Left ventricle myocardium inferior (tissue), 1 donor: Measurements from ENCODE around the gene CALML6. TPM values are rescaled to one million over a fixed set of nuclear protein-coding genes. Genes with fewer than 3 reads are reported as not detected.

Experiments used
- DNase-seq: peaks from one replicate; pipeline ENCODE4 v3.0.0-alpha.2; 2020
- H3K27ac ChIP-seq: fragments of 200-600 bp; replicated peaks from 2 replicates; pipeline ENCODE4 v1.8.0; 2021
- H3K27me3 ChIP-seq: fragments of 200-600 bp; 2 replicates; pipeline ENCODE4 v1.8.0; 2021; ENCODE audit warnings: low read depth
- H3K36me3 ChIP-seq: fragments of 200-600 bp; 2 replicates; pipeline ENCODE4 v1.8.0; 2021
- H3K4me1 ChIP-seq: fragments of 200-600 bp; 2 replicates; pipeline ENCODE4 v1.8.0; 2021
- H3K4me3 ChIP-seq: fragments of 200-600 bp; 2 replicates; pipeline ENCODE4 v1.8.0; 2021; ENCODE audit warnings: mild to moderate bottlenecking, moderate library complexity
- H3K9me3 ChIP-seq: fragments of 200-600 bp; replicated peaks from 2 replicates; pipeline ENCODE4 v1.8.0; 2021
- CTCF ChIP-seq: fragments of 200-600 bp; IDR thresholded peaks from 2 replicates; pipeline ENCODE4 v1.8.0; 2021; ENCODE audit warnings: antibody characterized with exemption, mild to moderate bottlenecking, borderline replicate concordance
- intact Hi-C: fragments of 100-400 bp; cut with micrococcal nuclease; formaldehyde crosslinking; loops from one replicate; pipeline ENCODE4 v1.11.0; 2022
- total RNA-seq: library from RNA; stranded (reverse); fragmentation: NEBNext Ultra II Directional; extraction: Animal tissue kit (Norgen Biotek cat#: 25700); gene quantifications from one replicate; pipeline ENCODE4 v1.2.1, GENCODE V29; 2021
- donor health status: DM: no; HTN: yes; CAD: no; lungs with severe emphysema.

CALML6 gene
- total RNA-seq, 1 donor from 2014 or later, result not detected

- no peak for DNase-seq
- Histone ChIP-seq H3K4me1 (peaks cover 39% of the 10 kb centered on the region), H3K27ac (no peak overlapping the region), H3K27me3 (no peaks in the 10 kb centered on the region), H3K4me3 (no peak overlapping the region), H3K9me3 (no peaks in the 10 kb centered on the region), H3K36me3 (no peaks in the 10 kb centered on the region)
- no peak for TF ChIP-seq CTCF
- intact Hi-C loops, result no loop called here
Measured at GRCh38 chr1:1910651-1911331, 4.3 kb upstream of the CALML6 start.

DNA sequence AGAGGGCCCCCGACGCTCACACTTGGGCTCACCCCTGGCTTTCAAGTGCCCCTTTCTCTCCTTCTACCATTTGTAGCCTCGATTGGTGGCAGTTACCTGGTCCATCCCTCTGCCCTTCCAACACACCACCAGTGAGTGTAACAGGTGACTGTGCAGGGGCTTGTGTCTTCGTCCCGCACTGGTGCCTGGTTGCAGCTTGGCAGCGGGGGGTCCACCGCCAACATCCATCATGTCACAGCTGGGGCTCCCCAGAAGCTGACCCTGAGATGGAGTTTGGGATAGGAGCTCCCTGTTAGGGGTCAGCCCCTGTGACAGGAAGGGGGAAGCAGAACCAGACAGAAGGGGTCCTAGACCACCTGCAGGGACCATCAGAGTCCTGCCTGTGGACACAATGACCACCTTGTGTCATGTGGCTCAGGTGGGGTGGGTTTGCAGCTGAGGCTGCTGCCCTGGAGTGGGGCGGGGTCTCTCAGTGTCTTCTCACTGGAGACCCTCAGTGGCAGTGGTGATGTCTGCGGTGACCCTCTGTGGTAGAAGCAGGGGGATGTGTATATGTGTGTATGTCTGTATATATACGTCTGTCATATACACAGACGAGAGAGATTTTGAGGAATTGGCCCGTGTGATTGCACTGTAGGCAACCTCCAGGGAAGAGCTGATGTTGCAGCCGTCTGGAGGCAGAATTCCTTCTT is 3.6 kb upstream of the CALML6 start:
- H3K36me3 ChIP-seq, result no peaks in the 10 kb centered on the region
- H3K27me3 ChIP-seq, result no peaks in the 10 kb centered on the region
- DNase-seq, result no peak
- intact Hi-C loops, result no loop called here
- no peak overlapping the region for H3K27ac ChIP-seq
- H3K9me3 ChIP-seq, result no peaks in the 10 kb centered on the region
- H3K4me1 ChIP-seq, result peaks cover 32% of the 10 kb centered on the region
- TF ChIP-seq CTCF, result no peak
- no peak overlapping the region for H3K4me3 ChIP-seq

DNA sequence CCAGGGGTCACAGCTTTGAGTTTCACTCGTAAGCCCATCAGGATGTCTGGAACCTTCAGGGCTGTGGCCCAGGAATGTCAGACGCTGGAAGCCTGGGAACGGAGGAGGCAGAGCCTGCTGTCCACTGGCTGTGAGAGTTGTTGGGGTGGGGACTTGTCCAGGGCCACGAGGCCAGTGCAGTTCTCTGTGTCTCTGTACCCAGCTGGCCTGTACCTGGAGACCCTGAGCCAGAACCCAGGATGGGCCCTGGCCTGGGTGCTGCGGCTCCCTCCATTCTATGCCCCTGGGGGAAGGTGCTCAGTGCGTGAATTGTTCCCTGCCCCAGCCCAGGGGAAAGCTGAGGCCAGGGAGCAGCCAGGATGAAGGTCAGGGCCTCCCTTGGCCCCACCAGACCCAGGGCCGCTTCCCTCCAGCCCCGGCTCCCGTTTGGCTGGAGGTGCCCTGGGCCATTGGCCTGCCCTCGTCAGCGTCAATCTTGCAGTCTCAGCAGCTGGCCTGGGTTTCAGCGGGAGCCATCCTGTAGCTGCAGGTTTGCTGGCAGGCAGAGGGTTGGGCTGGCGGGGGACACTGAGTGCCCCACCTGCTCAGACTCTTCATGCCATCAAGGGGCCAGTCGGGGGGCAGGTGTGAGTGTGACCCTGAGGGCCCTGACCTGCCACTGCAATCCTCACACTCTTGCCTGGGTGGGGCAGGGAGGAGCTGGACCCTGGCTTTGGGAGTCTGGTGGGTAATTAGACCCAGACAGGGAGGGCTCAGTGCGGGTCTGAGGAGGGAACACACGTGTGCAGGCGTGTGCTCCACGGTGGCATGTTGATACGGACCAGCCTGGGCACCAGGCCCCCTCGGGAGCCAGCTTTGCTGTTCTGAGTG is 724 bp upstream of the CALML6 start:
- Histone ChIP-seq H3K4me1 (peaks cover 23% of the 10 kb centered on the region), H3K27ac (no peak overlapping the region), H3K9me3 (no peaks in the 10 kb centered on the region), H3K4me3 (no peak overlapping the region), H3K27me3 (no peaks in the 10 kb centered on the region), H3K36me3 (no peaks in the 10 kb centered on the region)
- no peak for DNase-seq
- no peak for TF ChIP-seq CTCF
- intact Hi-C loops, result no loop called here

- Histone ChIP-seq H3K27ac (no peak overlapping the region), H3K4me3 (no peak overlapping the region), H3K4me1 (peaks cover 23% of the 10 kb centered on the region), H3K36me3 (no peaks in the 10 kb centered on the region), H3K27me3 (no peaks in the 10 kb centered on the region), H3K9me3 (no peaks in the 10 kb centered on the region)
- no peak for DNase-seq
- intact Hi-C loops, result no loop called here
- no peak for TF ChIP-seq CTCF
Measured at GRCh38 chr1:1915911-1916840, 1.1 kb downstream of the CALML6 start.

DNA sequence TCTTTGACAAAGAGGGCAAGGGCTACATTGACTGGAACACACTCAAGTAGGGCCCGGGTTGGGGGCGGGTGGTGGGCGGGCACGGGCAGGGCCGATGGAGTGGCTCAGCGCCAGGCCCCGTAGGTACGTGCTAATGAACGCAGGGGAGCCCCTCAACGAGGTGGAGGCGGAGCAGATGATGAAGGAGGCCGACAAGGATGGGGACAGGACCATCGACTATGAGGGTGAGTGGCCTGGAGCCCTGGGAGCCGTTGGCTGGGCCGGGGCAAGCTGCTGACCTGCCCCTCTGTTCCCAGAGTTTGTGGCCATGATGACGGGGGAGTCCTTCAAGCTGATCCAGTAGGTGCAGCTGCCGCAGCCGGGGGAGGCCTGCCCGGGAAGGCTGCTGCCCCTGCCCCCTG is 1.8 kb downstream of the CALML6 start:
- Histone ChIP-seq H3K9me3 (no peaks in the 10 kb centered on the region), H3K4me3 (no peak overlapping the region), H3K27me3 (no peaks in the 10 kb centered on the region), H3K36me3 (no peaks in the 10 kb centered on the region), H3K27ac (no peak overlapping the region), H3K4me1 (peaks cover 23% of the 10 kb centered on the region)
- DNase-seq, result no peak
- intact Hi-C loops, result no loop called here
- TF ChIP-seq CTCF, result no peak
